ENCODE data around the gene LIPT1. TPM values are rescaled to one million over a fixed set of nuclear protein-coding genes. Genes with fewer than 3 reads are reported as not detected.

Gene LIPT1
- total RNA-seq, 1 donor from 2014 or later, result not detected

DNA sequence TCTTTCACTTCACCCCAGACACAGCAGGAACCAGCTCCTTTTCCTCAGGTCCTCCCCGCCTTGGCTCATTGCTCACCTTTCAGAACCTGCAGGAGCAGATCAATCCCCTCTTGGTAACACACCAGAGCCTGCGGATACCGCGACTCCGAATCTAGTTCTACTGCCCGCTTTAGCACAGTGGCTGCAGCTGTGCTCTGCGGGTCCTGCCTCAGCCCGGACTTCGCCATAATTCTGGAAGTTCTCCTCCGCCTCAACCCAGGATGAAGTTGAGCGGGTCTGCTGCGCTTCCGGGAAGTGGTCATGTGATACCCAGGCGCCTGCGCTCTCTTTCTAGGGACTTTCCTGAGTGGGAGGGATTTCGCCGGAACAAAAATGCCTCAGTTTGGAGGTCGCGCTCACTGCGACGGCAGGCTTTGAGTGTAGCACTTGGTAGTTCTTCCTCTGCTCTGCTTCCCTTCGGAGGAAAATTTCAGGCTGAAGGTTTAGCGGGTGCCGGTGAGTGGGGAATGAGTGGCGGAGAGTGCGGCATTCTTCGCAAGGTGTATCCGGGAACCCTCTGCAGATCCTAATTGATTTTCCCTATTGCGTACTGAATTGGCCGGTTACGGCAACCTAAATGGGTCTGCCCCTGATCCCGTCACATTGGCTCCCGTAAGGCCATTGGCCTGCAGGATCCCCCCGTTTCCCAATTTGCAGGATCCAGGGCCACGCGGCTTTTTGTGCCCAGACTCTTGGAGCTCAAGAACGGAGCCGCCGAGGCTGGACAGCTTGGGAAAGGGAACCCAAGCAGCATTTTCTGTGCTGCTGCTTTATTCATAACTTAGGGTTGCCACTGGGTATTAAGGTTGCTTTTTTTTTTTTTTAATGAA lies 26.2 kb downstream of the LIPT1 start, which contains the start of the genes MITD1 and MRPL30:
Gene MITD1 (minus strand): TSS at position 304 of the 869 bp plus-strand sequence. CDS start 77 bp downstream, at position 227.
Gene MRPL30 (plus strand): TSS at position 430 of the 869 bp plus-strand sequence. CDS start 5,020 bp downstream, outside the sequence.
- Histone ChIP-seq H3K9me3 (no peaks in the 10 kb centered on the region), H3K4me3 (peak within 1 kb of the TSS; percentile 65 to 89), H3K4me1 (peaks cover 0 to 20% of the 10 kb centered on the region in 2 donors), H3K36me3 (no peaks in the 10 kb centered on the region), H3K27ac (peak within 1 kb of the TSS; percentile 66 to 70), H3K27me3 (no peaks in the 10 kb centered on the region)
- peak; percentile 72 to 95 for DNase-seq (ENCODE audit: low spot score in 2 of 2)
- TF ChIP-seq, protein P1, sequence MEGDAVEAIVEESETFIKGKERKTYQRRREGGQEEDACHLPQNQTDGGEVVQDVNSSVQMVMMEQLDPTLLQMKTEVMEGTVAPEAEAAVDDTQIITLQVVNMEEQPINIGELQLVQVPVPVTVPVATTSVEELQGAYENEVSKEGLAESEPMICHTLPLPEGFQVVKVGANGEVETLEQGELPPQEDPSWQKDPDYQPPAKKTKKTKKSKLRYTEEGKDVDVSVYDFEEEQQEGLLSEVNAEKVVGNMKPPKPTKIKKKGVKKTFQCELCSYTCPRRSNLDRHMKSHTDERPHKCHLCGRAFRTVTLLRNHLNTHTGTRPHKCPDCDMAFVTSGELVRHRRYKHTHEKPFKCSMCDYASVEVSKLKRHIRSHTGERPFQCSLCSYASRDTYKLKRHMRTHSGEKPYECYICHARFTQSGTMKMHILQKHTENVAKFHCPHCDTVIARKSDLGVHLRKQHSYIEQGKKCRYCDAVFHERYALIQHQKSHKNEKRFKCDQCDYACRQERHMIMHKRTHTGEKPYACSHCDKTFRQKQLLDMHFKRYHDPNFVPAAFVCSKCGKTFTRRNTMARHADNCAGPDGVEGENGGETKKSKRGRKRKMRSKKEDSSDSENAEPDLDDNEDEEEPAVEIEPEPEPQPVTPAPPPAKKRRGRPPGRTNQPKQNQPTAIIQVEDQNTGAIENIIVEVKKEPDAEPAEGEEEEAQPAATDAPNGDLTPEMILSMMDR (IDR thresholded peaks at IDR 0.05), result no peak
- intact Hi-C loops (cut with DNase I), result loop anchor here (1.0 to 2.0 kb wide), 4 partner anchors 26 to 310 kb away; partner anchors contain the start of genes C2orf15, LIPT1, REV1 and TSGA10

DNA sequence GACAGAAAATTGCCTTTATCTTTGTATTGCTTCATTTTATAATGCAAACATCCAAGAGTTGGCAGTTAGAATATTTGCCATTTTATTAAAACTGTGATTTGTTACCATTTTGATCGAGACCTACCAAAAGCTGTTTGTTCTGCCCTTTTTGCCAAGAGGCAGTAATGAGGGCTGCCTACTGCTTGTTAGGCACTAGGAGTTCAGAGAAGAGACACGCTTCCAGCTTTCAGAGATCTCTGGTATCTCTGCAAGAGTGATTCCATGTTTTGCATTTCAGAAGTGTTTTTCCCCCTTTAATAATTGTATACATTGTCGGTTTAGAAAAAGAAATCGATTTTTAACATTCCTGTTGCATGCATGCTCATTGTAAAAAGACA lies 26.8 kb downstream of the LIPT1 start:
- TF ChIP-seq, protein P1 (IDR thresholded peaks at IDR 0.05), result no peak
- intact Hi-C loops (cut with DNase I), result loop anchor here (1.0 to 2.0 kb wide), 4 partner anchors 27 to 309 kb away; partner anchors contain the start of genes C2orf15, LIPT1, REV1 and TSGA10
- H3K36me3 ChIP-seq, result no peaks in the 10 kb centered on the region
- H3K27me3 ChIP-seq, result no peaks in the 10 kb centered on the region
- no peaks in the 10 kb centered on the region for H3K9me3 ChIP-seq
- H3K27ac ChIP-seq, result peak overlapping the region in 1 of 2 donors; percentile 66
- peaks cover 0 to 20% of the 10 kb centered on the region in 2 donors for H3K4me1 ChIP-seq
- no peak for DNase-seq (ENCODE audit: low spot score in 2 of 2)
- peak overlapping the region; percentile 65 to 89 for H3K4me3 ChIP-seq

DNA sequence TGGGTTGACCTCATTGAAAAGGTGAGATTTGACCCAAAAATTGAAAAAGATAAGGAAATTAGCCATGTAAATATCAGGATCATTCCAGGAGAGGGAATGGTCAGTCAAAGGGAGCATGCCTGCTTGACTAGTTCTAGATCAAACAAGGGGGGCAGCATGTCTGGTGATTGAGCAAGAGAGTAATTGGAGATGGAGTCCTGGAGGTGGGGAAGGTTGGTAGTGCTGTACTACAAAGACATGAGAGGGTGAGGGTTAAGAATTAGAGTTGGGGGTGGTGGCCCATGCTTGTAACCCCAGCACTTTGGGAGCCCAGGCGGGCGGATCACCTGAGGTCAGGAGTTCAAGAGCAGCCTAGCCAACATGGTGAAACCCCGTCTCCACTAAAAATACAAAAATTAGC lies 28.3 kb downstream of the LIPT1 start:
- Histone ChIP-seq H3K27ac (no peak overlapping the region), H3K27me3 (no peaks in the 10 kb centered on the region), H3K9me3 (no peaks in the 10 kb centered on the region), H3K4me3 (no peak overlapping the region), H3K4me1 (peaks cover 0 to 20% of the 10 kb centered on the region in 2 donors), H3K36me3 (peaks cover 0 to 5% of the 10 kb centered on the region in 2 donors)
- intact Hi-C loops (cut with DNase I), result no loop called here
- TF ChIP-seq, protein P1 (IDR thresholded peaks at IDR 0.05), result no peak
- DNase-seq (ENCODE audit: low spot score in 2 of 2), result no peak

DNA sequence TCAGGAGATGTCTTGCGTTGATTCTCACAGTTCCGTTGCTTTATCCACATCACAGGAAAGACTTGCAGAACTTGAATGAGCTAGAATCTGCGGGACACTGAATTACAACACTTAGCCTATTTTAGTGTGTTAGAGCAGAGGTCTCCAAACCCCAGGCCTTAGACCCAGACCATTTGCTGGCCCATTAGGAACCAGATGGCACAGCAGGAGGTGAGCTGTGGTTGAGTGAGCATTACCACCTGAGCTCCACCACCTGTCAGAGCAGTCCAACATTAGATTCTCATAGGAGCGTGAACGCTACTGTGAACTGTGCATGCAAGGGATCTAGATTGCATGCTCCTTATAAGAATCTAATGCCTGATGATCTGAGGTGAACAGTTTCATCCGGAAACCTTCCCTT lies 30.0 kb downstream of the LIPT1 start:
- TF ChIP-seq, protein P1 (IDR thresholded peaks at IDR 0.05), result no peak
- DNase-seq (ENCODE audit: low spot score in 2 of 2), result no peak
- H3K4me3 ChIP-seq, result no peak overlapping the region
- no peak overlapping the region for H3K27ac ChIP-seq
- H3K36me3 ChIP-seq, result peaks cover 0 to 17% of the 10 kb centered on the region in 2 donors
- no peaks in the 10 kb centered on the region for H3K9me3 ChIP-seq
- peaks cover 0 to 15% of the 10 kb centered on the region in 2 donors for H3K4me1 ChIP-seq
- intact Hi-C loops (cut with DNase I), result no loop called here
- no peaks in the 10 kb centered on the region for H3K27me3 ChIP-seq

DNA sequence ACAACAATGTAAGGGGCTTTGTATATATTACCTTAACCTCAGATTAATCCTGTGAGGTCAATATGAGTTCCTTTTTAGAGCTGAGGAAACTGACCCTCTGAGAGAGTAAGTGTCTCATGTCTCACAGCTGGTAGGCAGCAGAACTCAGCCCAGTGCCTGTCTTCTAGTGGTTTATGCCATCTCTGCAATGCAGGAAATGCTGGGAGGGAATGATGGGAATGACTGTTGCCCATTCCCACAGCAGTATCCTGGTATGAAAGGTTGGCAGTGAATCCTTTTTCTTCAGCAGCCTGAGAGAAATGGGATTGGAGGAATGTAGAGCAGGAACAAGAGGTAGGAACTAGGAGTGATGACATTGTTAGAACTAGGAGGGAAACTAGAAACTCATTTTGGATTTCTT lies 32.2 kb downstream of the LIPT1 start:
- TF ChIP-seq, protein P1 (IDR thresholded peaks at IDR 0.05), result no peak
- H3K27me3 ChIP-seq, result no peaks in the 10 kb centered on the region
- H3K4me3 ChIP-seq, result no peak overlapping the region
- H3K9me3 ChIP-seq, result no peaks in the 10 kb centered on the region
- intact Hi-C loops (cut with DNase I), result no loop called here
- no peak overlapping the region for H3K27ac ChIP-seq
- peaks cover 0 to 9% of the 10 kb centered on the region in 2 donors for H3K4me1 ChIP-seq
- H3K36me3 ChIP-seq, result peaks cover 0 to 27% of the 10 kb centered on the region in 2 donors
- no peak for DNase-seq (ENCODE audit: low spot score in 2 of 2)

Measured in ascending aorta (tissue), 2 donors.